GM19463 (cell line): Measurements from ENCODE around the gene MCTP1.

Experiments
- ATAC-seq: cut with Tn5 transposase; IDR thresholded peaks from one replicate; pipeline ENCODE4 v1.9.1; 2021; ENCODE audit warnings: mild to moderate bottlenecking, moderate library complexity; ENCODE audit not compliant: unreplicated experiment

Gene MCTP1

GRCh38 chr5:95191330-95191729 lies 93.6 kb downstream of the MCTP1 start:
- ATAC-seq: peak; percentile 95

GRCh38 chr5:95184924-95185323 lies 100.0 kb downstream of the MCTP1 start:
- no peak for ATAC-seq

DNA sequence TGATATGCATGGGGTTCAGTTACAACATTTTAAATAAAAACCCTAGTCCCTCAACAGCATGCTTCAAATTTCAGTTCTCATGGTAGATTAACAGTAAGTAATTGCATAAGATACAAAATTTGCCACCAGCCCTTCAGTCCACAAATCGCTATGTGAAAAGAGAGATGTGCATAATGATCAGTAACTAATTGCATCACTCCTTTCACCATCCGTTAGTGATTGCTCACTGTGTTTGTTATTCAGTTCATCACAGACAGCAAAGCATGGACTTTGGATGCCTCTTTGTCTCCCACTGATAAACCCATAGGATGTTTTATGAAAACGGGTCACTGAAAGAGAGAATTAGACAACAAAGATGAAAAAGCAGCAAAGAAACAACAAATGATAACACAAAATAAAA lies 103.2 kb downstream of the MCTP1 start:
- no peak for ATAC-seq

- no peak for ATAC-seq
Observed at GRCh38 chr5:95178046-95178651, 106.7 kb downstream of the MCTP1 start.

DNA sequence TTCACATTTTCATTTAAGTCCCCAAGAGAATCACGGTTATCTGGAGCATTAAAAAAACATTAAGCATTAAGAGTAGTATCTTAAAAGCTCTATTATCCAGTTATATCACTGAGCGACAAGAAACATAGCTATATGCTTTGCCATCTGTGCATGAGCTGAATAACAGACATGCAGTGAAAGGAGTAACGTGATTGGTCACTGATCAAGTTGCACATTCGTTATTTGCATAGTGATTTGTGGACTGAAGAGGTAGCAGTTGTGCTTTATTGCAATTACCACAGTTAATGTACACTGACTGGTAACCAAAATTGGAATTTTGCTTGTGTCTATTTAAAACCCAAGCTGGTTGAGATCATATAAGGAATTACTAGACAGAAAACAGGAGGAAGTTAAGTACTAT lies 107.4 kb downstream of the MCTP1 start:
- no peak for ATAC-seq

GRCh38 chr5:95175106-95175505 lies 109.8 kb downstream of the MCTP1 start:
- ATAC-seq: peak; percentile 47

- ATAC-seq: no peak
Observed at GRCh38 chr5:95172659-95173058, 112.2 kb downstream of the MCTP1 start.

- no peak for ATAC-seq
Observed at GRCh38 chr5:95164861-95165260, 120.0 kb downstream of the MCTP1 start.

- ATAC-seq: no peak
Observed at GRCh38 chr5:95163079-95163478, 121.8 kb downstream of the MCTP1 start.

DNA sequence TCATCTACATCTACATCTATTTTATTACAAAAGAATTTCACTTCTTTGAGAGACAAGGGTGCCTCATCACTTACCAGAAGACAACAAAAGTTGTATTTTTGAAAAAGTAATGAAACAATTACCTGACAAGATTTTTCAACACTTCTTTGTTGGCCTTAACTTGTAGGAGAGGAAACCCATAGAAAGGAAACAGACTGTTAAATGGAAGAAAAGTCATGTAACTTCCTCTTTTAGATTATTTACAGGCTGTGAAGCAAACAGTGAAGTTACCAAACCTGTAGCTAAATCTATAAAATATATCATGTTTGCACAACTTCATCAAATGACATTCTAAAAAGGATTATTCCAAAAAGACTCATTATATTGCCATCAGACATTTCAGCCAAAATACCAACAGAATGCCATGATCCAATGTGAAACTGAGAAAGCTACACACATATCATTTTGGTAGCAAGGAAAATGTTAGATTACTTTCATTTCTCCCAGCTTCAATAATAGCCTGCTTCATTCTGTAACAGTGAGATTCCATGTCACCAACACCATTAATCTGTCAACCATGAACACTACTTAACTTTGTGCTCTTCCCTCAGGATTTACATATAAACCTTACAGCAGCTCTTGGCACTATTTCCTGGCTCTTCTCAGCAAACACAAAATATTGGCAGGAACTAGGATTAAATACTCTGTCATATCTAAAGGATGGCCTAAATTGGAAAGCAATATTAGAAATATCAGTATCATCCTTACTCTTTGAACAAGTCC lies 122.5 kb downstream of the MCTP1 start:
- ATAC-seq: no peak

- no peak for ATAC-seq
Observed at GRCh38 chr5:95159603-95160002, 125.3 kb downstream of the MCTP1 start.

GRCh38 chr5:95155888-95156287 lies 129.0 kb downstream of the MCTP1 start:
- ATAC-seq: no peak

GRCh38 chr5:95153511-95153910 lies 131.4 kb downstream of the MCTP1 start:
- ATAC-seq: no peak

GRCh38 chr5:95152535-95152934 lies 132.4 kb downstream of the MCTP1 start:
- ATAC-seq: no peak

GRCh38 chr5:95152131-95152530 lies 132.8 kb downstream of the MCTP1 start:
- ATAC-seq: no peak

DNA sequence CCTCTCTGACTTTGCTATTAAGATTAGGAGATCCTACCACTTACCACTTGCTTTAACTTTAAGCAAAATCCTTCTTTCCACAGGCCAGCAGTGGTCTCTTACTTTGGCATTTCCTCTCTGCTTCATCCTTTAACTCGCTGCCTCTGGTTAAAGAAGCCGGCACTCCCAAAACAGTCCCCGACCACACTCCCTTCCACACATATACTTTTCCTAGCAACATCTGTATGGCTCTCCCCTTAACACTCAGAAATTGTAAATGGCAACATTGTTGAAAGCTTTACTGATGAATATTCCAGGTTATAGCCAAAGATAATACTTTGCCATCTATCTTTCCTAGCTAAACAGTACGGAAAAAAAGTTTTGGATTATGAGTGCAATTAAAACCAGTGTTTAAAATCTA lies 133.2 kb downstream of the MCTP1 start:
- ATAC-seq: no peak

GRCh38 chr5:95149387-95149786 lies 135.5 kb downstream of the MCTP1 start:
- ATAC-seq: no peak

DNA sequence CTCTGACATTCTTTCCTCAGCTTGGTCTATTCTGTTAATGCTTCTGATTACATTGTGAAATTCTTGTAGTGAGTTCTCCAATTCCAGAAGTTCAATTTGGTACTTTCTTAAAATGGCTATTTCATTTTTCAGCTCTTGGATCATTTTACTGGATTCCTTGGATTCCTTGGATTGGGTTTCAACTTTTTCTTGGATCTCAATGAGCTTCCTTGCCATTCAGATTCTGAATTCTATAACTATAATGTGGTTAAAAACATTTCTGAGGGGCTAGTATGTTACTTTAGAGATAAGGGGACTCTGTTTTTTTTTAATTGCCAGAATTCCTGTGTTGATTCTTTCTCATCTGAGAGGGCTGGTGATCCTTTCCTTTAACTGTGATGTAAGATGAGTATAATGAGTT lies 136.4 kb downstream of the MCTP1 start:
- ATAC-seq: no peak

DNA sequence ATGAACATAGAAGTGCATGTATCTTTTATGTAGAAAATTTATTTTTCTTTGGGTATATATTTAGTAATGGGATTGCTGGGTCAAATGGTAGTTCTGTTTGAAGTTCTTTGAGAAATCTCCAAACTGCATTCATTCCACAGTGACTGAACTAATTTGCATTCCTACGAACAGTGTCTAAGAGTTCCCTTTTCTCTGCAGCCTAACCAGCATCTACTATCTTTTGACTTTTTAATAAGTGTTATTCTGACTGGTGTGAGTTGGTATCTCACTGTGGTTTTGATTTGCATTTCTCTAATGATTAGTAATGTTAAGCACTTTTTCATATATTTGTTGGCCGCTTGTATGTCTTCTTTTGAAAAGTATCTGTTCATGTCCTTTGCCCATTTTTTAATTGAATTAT lies 141.0 kb downstream of the MCTP1 start:
- peak; percentile 53 for ATAC-seq

GRCh38 chr5:95142145-95142544 lies 142.7 kb downstream of the MCTP1 start:
- no peak for ATAC-seq

GRCh38 chr5:95141141-95141540 lies 143.8 kb downstream of the MCTP1 start:
- no peak for ATAC-seq

GRCh38 chr5:95134326-95134725 lies 150.6 kb downstream of the MCTP1 start:
- no peak for ATAC-seq

DNA sequence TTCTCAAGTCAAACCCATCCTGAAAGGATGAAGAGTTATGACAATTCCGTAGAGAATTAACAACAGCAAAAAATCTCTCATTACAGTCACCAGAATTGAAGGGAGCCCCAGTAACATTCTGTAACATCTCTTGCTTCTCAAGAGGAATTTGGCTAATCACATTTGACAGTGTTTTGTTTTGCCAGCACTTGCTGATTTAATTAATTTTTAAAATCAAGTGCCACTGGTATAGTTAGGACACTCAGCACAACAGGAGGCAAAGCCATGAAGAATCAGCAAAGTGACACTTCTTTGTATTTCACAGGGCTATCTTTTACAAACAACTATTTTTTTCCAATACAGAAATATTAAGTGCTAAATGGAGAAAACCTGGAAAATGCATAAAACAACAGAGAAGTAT lies 152.8 kb downstream of the MCTP1 start:
- no peak for ATAC-seq
